ENCODE data around the gene UGT3A1.

DNA sequence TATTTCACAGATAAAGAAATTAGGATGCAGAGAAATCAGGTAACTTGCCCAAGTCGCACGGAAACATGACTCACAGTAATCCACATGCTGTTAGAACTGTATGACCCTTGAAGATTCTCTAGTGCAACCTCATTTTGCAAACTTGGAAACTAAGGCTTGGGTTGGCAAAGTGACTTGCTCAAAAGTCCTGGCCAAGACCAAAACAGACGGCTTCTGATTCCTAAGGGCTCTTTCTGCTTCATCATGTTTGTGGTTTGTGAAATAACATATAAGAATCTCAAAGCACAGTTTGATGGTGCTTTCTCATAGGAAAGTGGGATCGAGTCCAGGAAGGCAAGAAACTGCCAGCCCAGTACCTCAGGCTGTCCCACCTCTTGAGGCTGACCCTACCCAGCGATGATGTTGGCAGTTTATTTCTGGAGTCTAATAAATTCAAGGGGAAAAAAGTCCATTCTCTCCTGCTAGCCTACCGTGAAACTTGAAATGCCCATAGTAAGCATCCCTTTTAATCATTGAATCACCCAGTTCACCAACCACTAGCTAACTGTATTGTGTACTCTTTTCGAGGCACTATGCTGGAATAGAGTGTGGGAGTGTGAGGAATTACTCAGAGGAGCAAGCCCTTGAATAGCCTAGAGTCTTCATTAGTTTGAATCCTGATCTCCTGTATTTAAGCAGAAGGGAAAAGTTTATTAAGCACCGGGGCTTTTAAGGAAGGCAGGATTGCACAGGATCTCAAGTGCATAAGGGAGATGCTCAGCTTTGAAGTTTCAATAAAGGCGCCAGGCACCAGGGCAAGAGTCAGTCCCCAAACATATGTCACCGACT is 66.9 kb downstream of the UGT3A1 start:
- TF ChIP-seq POLR2A (IDR thresholded peaks at IDR 0.05) (no peak), EP300 (IDR thresholded peaks at IDR 0.05) (no peak)
- TF ChIP-seq, protein P1, sequence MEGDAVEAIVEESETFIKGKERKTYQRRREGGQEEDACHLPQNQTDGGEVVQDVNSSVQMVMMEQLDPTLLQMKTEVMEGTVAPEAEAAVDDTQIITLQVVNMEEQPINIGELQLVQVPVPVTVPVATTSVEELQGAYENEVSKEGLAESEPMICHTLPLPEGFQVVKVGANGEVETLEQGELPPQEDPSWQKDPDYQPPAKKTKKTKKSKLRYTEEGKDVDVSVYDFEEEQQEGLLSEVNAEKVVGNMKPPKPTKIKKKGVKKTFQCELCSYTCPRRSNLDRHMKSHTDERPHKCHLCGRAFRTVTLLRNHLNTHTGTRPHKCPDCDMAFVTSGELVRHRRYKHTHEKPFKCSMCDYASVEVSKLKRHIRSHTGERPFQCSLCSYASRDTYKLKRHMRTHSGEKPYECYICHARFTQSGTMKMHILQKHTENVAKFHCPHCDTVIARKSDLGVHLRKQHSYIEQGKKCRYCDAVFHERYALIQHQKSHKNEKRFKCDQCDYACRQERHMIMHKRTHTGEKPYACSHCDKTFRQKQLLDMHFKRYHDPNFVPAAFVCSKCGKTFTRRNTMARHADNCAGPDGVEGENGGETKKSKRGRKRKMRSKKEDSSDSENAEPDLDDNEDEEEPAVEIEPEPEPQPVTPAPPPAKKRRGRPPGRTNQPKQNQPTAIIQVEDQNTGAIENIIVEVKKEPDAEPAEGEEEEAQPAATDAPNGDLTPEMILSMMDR (IDR thresholded peaks at IDR 0.05), result no peak
